HK-2 (cell line): ENCODE results near the gene SMPX.

Experiments
- DNase-seq: peaks from one replicate; pipeline ENCODE4 v3.0.0-alpha.2; 2018; ENCODE audit not compliant: unreplicated experiment

The SMPX gene

GRCh38 chrX:21711848-21712197 is 46.1 kb downstream of the SMPX start:
- DNase-seq = no peak

DNA sequence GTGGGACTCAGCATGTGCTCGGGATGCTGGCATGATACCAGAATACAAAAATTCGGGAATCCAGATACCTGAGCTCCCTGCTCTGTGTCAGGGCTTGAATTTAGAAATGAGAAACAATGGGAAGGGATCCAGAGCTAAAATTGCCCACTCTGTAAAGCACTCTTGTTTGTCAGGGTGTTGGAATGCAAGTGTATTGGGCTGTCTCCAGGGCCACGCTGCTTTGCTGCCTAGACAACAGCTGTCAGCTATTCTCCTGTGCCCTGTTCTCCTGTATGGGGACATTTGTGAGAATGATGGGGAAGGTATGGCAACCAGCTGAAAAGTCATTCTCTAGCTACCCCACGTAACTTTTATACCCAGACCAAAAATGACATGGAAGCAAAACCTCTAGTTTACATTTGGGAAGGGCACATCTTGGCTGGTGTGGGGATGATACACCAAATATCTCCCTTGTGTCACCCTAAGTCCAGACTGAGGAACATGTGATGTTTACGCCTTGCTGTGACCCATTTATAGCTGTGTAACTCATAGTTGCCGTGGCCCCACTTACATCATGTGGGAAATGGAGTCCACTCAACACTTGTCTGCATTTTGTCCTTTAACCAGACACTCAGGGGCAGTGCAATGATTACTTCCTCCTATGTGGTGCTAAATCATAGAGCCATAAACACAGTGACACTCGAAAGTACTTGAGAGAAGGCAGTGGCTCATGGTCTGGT is 46.6 kb downstream of the SMPX start:
- no peak for DNase-seq

GRCh38 chrX:21708116-21708515 is 49.8 kb downstream of the SMPX start:
- DNase-seq = no peak

- no peak for DNase-seq
Observed at GRCh38 chrX:21705225-21705624, 52.7 kb downstream of the SMPX start.

GRCh38 chrX:21702725-21703124 is 55.2 kb downstream of the SMPX start:
- no peak for DNase-seq

GRCh38 chrX:21700967-21701366 is 56.9 kb downstream of the SMPX start:
- DNase-seq = no peak

DNA sequence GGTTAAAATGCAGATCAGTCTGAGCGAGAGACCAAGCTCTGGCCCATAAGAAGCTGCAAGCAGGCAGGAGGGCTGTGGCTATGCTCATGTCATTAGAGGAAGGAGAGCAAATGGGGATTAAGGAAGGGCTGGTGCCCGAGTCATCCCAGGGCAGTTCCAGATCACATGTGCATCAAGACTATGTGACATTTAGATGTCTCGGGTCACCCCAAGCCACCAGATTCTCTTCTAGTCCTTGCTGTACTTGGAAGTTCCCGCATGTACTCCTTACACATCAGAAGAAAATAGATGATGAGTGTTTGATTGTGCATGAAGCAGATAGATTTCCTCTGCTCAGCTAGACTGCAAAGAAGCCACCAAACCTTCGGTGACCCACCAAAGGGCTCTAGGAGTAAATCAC is 57.6 kb downstream of the SMPX start:
- no peak for DNase-seq

- no peak for DNase-seq
Observed at GRCh38 chrX:21699136-21699535, 58.8 kb downstream of the SMPX start.

GRCh38 chrX:21698272-21698671 is 59.6 kb downstream of the SMPX start:
- DNase-seq = no peak

- DNase-seq = peak; percentile 1
Observed at GRCh38 chrX:21691512-21692018, 66.4 kb downstream of the SMPX start.

- DNase-seq = no peak
Observed at GRCh38 chrX:21683941-21684340, 74.0 kb downstream of the SMPX start.

DNA sequence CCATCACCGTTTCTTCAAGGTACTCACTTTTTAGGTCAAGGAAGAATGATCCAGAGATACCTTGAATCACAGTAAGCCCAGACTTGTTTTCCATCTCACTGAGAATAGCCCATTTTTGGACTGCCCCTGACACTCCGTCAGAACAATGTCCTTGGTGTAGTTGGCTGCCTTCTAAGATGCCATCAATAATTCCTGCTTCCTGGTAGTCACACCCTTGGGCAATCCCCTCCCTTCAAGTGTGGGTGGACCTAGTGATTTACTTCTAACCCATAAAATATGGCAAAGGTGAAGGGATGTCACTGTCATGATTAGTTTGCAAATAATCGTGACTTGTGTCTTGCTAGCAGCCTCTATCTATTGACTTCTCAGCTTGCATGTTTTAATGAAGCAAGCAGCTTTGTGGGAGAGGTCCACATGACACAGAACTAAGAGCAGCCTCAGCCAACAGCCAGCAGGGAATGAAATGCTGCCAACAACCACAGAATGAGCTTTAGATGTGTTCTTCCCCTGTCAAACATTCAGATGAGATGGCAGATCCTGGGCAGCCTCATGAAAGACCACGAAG is 79.8 kb downstream of the SMPX start:
- DNase-seq = no peak

GRCh38 chrX:21675931-21676330 is 82.0 kb downstream of the SMPX start:
- DNase-seq = no peak

DNA sequence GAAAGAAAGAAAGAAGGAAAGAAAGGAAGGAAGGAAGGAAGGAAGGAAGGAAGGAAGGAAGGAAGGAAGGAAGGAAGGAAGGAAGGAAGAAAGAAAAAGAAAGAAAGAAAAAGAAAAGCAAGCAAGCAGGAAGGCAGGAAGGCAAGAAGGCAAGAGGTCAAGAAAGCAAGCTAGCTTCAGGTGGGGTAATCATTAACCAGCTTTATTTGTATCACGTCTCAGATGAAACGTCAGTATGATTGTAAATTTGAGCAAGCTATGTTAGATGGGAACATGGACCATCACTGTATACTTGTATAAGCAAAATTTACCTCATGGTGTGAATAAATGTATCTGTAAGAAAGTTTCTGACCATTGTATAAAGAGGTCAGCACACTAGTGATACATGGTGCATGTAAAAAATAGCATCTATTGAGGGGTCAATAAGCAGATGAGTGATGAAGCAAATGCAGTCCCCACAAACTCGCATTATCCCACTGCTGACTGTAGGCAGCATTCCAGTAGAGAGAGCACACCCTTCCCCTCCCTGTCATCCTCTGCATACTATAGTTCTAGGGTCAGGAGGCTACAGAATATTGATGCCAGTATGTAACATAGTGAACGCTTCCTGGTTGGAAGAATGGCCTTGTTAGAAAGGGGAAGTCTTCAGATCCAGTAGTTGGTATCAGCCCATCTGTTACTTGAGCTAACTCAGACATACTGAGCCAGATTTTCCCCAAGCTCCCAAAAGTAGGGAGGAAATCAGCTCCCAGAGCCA is 83.3 kb downstream of the SMPX start:
- no peak for DNase-seq

GRCh38 chrX:21666679-21667078 is 91.2 kb downstream of the SMPX start:
- DNase-seq = no peak

DNA sequence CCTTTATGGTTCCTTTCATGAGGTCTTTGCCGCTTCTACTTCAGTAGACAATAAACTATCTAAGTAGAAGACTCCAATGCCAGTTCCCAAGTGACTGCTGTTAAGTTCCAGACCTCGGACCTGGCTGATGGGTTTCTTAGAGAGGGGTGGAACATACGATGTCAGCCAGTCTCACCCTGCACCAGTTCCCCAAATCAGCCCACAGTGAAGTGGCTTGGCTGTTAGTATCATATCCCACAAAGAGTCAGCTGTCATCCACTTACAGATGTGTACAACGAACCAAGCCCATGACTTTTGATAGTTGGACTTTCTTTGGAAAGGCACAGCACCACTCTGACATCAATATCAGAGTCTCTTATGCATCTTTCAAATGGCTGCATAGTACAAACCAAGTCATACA is 91.7 kb downstream of the SMPX start:
- DNase-seq = no peak

- no peak for DNase-seq
Observed at GRCh38 chrX:21662761-21663160, 95.2 kb downstream of the SMPX start.

- no peak for DNase-seq
Observed at GRCh38 chrX:21661316-21661715, 96.6 kb downstream of the SMPX start.

DNA sequence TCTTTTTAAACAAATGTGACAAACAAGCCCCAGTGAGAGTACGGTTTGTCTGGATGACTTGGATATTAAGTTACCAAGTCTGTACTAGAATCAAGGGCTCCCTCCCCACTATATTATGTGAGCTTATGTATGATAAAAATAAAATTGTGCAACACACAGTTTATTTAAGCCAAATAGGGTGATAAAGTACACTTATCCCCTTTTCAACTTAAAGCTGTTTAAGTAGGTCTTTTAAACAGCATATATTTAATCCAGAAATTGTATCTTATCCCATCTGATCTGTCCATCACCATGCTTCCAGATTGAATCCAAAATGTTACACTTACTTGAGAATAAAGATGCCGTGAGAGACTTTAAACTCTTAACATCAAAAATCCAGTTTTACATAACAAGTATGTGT is 97.8 kb downstream of the SMPX start:
- no peak for DNase-seq

- no peak for DNase-seq
Observed at GRCh38 chrX:21659320-21659719, 98.6 kb downstream of the SMPX start.

DNA sequence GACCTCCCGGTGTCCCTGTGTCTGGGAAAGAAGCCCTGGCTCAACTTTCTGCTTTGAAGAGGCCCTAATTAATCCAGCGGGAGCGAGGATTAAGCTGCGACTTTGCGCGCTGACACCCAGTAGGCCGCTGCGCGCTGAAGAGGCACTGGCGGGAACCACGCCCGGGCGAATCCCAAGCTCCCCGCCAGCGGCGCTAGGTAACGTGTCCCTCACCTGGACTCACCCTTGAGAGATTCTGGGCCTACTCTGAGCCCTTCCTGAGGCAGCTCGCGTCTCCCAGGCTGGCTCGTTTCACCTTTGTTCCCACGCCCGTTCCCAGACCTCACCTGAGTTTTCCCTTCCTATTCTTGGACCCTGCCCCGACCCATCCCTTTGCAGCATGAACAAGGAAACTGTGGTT is 99.2 kb downstream of the SMPX start:
- no peak for DNase-seq

DNA sequence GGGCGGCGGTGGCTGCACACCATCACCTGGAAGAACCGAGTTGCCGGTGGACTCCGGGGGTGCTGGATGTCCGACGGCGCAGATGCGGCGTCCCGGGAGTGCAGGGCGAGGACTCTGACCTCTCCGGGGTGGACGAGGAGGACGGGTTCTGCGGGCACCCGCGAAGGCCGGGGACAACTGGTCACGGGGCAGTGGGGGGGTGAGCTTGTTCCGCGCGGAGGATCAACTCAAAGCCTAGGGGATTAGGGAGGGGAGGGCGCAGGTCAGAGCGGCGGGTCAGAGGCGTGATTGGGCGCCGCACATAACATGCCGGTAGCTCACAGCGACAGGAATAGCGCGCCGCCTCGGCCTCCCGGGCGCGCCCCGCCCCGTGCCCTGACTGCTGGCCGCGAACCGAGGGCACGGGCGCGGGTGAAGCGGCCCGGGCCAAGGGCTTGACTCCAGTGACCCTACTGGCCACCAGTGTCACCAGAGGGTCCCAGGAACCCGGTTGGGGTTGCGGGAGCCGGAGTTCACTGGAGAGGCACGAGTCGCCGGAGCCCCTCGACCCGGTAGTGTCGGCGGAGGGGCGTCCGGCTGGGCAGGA is 99.7 kb downstream of the SMPX start, which contains the start of gene KLHL34:
Gene KLHL34, minus strand, starts transcription at position 179 of the 586 bp plus-strand sequence. CDS start 542 bp downstream, outside the sequence.
- DNase-seq = no peak
